Measurements from ENCODE around the gene EPHA10.

Gene EPHA10

DNA sequence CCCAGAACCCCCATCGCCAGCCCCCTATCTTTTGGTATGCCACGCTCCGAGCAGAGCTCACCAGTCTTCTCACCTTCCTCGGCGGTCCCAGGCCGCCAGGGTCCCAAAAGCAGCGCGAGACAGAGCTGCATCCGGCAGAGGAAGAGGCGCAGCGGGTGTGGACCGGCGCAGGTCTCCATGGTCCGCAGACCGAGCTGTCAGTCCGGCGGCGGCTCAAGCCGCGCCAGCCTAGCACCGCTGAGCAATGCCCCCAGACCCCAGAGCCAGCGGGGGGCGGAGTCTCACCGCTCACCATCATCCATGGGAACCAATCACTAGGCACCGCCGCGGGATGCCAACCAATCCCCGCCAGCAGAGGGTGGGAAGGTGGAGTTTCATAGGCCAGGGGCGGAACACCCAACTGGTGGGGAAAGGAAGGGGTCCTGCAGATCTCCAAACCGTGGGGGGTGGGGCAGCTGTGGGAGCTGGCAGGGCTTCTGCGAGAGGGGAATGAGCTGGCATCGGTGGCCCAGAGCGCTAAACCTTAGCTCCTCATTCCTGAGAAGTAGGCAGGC lies at the start of gene EPHA10:
EPHA10 (minus strand) TSS at position 233 of the 554 bp plus-strand sequence; CDS start at position 179, 54 bp downstream.
- DNase-seq (ENCODE audit: low read depth, low spot score): no peak

DNA sequence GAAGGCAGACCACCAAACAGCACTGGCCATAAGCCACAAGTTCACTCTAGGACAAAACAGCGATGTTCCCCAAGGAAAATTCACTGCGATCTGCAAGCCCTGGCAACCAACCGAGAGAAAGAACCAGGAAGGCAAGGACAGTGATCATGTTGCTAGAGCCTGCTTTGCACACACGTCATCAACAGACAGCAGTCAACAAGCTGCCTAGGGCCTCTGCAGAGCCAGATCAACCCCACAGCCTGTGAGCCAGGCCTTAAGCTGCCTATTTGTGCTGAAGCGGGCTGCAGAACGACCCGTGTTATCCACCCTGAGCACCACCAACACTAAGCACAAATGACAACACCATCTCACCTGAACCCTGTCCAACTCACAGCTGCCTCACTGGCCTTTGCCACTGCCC lies 49.3 kb upstream of the EPHA10 start:
- no peak for DNase-seq (ENCODE audit: low read depth, low spot score)

DNA sequence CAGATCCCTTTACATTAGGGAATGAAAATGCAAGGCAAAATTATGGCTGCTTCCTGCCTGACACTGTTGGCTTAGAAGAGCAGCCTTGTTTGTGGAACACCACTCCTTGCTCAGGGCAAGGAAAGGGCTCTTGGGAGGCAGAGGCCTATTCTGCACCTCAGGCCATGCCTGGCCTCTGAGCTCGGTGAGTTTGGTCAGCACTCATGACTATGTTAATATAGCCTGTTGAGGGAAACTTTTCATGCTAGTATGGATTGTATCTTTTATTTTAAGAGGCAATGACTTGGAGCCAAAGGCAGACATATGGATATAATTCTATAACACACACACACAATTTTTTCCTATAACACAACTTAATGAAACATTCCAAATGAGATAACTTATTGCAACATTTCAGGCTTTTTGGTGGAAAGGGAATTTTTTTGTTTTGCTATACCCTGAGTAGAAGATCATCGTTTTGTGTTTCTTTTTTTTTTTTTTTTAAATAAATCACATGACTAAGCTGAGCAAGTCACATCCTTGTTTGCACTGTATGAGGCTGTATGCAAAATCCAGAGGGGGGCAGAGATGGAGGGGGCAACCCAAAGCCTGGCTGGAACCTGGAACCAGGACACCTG lies 48.7 kb upstream of the EPHA10 start:
- DNase-seq (ENCODE audit: low read depth, low spot score): no peak

- DNase-seq (ENCODE audit: low read depth, low spot score): peak; percentile 31
These were observed 46.2 kb upstream of the EPHA10 start for GRCh38 chr1:37811027-37811655.

GRCh38 chr1:37809942-37810341 lies 45.0 kb upstream of the EPHA10 start:
- DNase-seq (ENCODE audit: low read depth, low spot score): no peak

- no peak for DNase-seq (ENCODE audit: low read depth, low spot score)
These were observed 43.7 kb upstream of the EPHA10 start for GRCh38 chr1:37808369-37809319.

GRCh38 chr1:37807555-37808368 lies 42.8 kb upstream of the EPHA10 start, which contains the start of the genes C1orf122 and YRDC:
Gene C1orf122 (plus strand): TSS chr1:37807790. CDS start chr1:37808405, 615 bp downstream.
Gene YRDC (minus strand): TSS chr1:37808208. CDS start chr1:37808180, 28 bp downstream.
- DNase-seq (ENCODE audit: low read depth, low spot score): peak; percentile 83

DNA sequence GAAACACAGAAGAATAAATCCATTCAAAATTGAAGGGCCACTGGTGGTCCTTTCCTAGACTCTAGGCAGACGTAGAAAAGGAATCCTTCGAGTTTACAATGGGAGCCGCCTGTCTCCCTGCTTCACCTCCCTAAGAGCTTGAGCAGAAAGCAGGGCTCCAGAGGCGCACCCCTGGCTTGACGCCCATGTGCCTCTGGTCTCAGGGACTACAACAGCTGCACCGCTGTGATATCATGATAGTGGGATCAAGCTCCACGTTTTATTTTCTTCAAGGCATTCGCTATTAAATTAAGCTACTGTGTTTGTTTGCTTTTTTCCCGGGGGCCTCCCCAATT lies 42.3 kb upstream of the EPHA10 start:
- no peak for DNase-seq (ENCODE audit: low read depth, low spot score)

DNA sequence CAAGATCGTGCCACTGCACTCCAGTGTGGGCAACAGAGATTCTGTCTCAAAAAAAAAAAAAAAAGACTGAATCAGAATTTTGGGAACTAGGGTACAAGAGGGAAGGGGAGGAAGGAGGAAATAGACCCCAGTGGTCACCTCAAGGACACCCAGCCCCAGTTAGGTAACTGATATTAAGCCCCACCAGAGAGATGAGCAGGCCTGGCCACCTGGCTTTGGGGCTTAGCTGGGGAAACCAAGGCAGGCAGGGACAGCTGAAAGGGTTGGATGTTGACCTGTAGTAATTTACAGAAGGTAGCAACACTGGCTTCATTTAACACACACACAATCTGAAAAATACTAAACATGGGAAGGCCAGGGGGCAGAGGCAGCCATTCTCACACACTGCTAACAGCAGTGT lies 37.5 kb upstream of the EPHA10 start:
- DNase-seq (ENCODE audit: low read depth, low spot score): no peak

DNA sequence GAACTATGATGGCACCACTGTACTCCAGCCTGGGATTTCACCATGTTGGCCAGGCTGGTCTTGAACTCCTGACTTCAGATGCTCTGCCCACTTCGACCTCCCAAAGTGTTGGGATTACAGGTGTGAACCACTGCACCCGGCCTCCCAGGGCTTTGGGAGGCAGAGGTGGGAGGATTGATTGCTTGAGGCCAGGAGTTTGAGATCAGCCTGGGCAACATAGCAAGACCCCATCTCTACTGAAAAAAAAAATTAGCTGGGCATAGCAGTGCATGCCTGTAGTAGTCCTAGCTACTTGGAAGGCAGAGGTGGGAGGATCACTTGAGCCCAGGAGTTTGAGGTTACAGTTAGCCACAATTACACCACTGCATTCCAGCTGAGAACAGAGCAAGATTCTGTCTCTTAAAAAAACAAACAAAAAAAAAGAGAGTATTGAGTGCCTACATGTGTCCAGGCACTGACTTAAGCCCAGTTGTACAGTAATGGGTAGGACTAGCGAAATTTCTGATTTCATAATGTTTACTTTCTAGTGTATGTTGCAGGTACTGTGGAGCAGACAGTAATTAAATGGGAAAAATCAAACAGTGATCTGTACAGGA lies 32.9 kb upstream of the EPHA10 start:
- DNase-seq (ENCODE audit: low read depth, low spot score): no peak

DNA sequence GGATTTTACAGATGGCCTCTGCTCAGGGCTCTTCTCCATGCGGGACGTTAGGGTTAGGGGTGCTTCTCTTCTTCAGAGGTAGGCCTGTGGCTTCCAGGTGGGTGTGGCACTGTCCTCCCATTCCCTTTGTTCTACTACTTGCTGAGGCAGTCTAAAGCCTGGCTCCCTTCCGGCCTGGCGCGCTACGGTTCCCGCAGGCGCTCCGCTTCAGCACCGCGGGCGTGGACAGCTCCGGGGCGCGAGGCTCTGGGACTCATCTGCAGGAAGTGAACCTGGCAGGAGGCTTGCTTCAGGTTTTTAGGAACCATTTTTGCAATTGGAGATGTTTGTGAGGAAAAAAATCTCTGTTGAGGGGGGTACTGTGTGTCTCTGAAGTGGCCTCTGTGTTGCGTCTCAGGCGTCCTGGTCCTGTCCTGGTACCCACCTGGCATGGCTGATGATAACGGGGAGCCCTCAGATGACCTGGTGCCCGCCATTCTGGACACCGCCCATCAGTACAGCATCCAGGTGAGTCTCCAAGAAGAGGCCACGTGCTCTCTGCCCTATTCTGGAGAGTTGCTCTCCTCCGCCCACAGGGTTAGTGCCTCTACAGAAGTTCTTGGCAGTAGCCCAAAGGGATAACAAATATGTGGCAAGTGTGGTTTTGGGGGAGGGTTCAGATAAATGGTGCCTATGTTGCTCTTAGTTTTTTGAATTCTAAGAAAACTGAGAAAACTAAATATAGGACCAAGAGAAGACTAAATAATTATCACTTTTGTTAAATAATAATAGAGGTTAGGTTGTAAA lies 30.6 kb upstream of the EPHA10 start:
- DNase-seq (ENCODE audit: low read depth, low spot score): no peak

DNA sequence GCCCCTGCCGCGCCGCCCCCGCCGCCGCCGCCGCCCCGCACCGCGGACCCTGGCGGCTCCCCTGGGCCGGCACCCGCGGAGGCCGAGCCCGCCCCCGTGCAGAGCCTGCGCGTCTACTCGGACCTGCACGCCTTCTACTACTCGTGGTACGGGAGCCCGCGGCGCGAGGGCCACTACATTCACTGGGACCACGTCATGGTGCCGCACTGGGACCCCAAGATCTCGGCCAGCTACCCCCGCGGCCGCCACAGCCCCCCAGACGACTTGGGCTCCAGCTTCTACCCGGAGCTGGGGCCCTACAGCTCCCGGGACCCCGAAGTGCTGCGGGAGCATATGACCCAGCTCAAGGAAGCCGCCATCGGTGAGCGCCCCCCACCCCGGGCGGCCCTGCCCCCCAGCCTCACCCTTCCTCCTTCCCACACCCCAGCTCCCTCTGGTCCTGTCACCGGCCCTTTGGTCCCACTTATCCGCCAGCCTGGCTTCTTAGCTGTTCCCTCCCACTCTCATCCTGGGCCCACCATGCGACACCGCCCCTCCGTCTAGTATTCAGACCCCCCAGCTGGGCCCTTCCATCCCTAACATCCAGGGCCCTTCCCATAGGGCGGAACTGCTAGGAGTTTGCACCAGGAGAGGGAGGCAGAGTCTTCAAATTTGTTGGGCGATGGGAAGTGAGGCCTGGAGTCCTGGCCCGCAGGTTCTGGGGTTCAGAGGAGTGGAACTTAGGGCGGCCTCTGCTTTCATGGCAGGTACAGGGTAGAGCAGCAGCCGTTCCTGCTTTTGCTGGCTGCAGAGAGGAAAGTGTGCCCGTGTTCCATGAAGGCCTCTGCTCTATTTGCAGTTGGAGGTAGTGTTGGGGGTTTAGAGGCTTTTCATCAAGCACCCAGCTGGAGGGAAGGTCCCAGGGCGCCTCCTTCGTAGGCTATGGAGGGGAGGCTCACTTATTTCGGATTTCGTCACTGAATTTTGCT lies 29.7 kb upstream of the EPHA10 start:
- no peak for DNase-seq (ENCODE audit: low read depth, low spot score)

GRCh38 chr1:37793773-37794371 lies 29.0 kb upstream of the EPHA10 start, which contains the start of gene MANEAL:
Gene MANEAL (plus strand): TSS chr1:37793847. CDS start chr1:37794183, 336 bp downstream.
- no peak for DNase-seq (ENCODE audit: low read depth, low spot score)

DNA sequence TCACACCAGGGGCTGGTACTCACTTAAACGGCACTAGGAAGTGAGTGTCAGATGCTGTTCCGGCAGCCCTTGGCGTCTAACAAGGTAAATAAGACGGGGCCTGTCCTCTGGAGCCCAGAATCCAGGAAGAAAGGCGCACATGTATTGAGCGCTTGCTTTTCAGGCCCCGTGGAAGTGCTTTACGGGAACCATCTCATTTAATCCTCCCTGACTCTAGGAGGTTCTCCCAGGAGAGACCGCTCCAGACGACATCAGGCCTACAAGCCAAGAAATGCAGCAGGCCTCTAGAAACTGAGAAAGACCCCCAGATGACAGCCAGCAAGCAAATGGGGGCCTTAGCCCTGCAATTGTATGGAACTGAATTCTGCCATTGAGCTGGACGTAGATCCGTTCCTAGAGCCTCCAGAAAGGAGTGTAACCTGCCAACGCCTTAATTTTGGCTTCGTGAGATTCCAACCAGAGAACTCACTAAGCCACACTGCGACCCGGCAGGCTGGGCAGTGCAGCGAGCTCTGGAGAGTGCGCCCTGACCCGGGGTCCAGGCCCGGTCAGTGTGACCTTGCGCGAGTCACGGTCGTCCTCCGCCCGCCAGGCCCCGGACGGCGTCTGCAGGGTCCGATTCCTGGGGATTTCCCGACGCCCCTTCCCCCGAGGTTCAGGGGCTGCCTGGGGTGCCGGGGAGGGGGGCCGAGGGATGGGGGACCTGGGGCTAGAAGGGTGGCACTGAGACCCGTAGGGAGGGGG lies 28.2 kb upstream of the EPHA10 start:
- no peak for DNase-seq (ENCODE audit: low read depth, low spot score)

GRCh38 chr1:37782491-37782890 lies 17.6 kb upstream of the EPHA10 start:
- no peak for DNase-seq (ENCODE audit: low read depth, low spot score)

- DNase-seq (ENCODE audit: low read depth, low spot score): no peak
These were observed 13.7 kb upstream of the EPHA10 start for GRCh38 chr1:37778654-37779053.

- no peak for DNase-seq (ENCODE audit: low read depth, low spot score)
These were observed 12.1 kb upstream of the EPHA10 start for GRCh38 chr1:37776946-37777516.

Data from activated CD4-positive, CD25-positive, alpha-beta regulatory T cell treated with anti-CD3 and anti-CD28 coated beads, Interleukin-2, amount 50 U/mL, for 16 hours (primary cell).